H1 (cell line): ENCODE data around the gene CREB1. TPM values are rescaled to one million over a fixed set of nuclear protein-coding genes. Genes with fewer than 3 reads are reported as not detected.

Experiments
- CTCF ChIA-PET: fragments of 300-600 bp; sonication (Branson Sonifier 250); formaldehyde crosslinking; loops from one replicate; lab custom pipeline; 2021; ENCODE audit not compliant: partially characterized antibody; lab: Charles Lee
- POLR2A ChIA-PET: fragments of 300-600 bp; sonication (Branson Sonifier 250); formaldehyde crosslinking; loops from one replicate; lab custom pipeline; 2021; ENCODE audit warnings: inconsistent platforms; ENCODE audit not compliant: partially characterized antibody; lab: Charles Lee
- DNase-seq, 2 experiments: peaks; one replicate each; pipeline versions ENCODE4 v3.0.0 to v3.0.0-alpha.2; 2010 to 2022; ENCODE audit warnings: low spot score in 2 of 2, low read depth in 1 of 2, mixed read lengths in 1 of 2
- FAIRE-seq: peaks from 2 replicates; lab custom pipeline; 2011; peaks lifted over from hg19 to GRCh38; lab: Jason Lieb, UNC
- H2AFZ ChIP-seq: 2 replicates; pipeline ENCODE4 v1.8.1; 2012; ENCODE audit warnings: low read length, inconsistent platforms
- H2AK5ac ChIP-seq: 2 replicates; pipeline ENCODE4 v1.6.1; 2013; ENCODE audit warnings: low read depth, low read length
- H2BK120ac ChIP-seq: replicated peaks from 2 replicates; pipeline ENCODE3; 2013; ENCODE audit warnings: low read depth, low read length, inconsistent platforms
- H2BK12ac ChIP-seq: 2 replicates; pipeline ENCODE4 v1.6.1; 2013; ENCODE audit warnings: low read depth, low read length
- H2BK15ac ChIP-seq: 2 replicates; pipeline ENCODE4 v1.6.1; 2013; ENCODE audit warnings: low read length
- H2BK20ac ChIP-seq: 2 replicates; pipeline ENCODE4 v1.6.1; 2013; ENCODE audit warnings: low read length
- H2BK5ac ChIP-seq: 2 replicates; pipeline ENCODE4 v1.6.1; 2013; ENCODE audit warnings: low read depth, low read length
- H3K14ac ChIP-seq: 2 replicates; pipeline ENCODE4 v1.6.1; 2013; ENCODE audit warnings: inconsistent platforms; ENCODE audit not compliant: insufficient read length
- H3K18ac ChIP-seq: 2 replicates; pipeline ENCODE4 v1.6.1; 2013; ENCODE audit warnings: low read length; ENCODE audit errors: extremely low read depth
- H3K23ac ChIP-seq: 2 replicates; pipeline ENCODE4 v1.6.1; 2013; ENCODE audit warnings: inconsistent platforms; ENCODE audit not compliant: insufficient read length
- H3K23me2 ChIP-seq: 2 replicates; pipeline ENCODE4 v1.6.1; 2013; ENCODE audit warnings: low read depth, low read length
- H3K27ac ChIP-seq: 2 replicates; pipeline ENCODE4 v1.6.1; 2011; ENCODE audit warnings: low read depth, low read length, inconsistent platforms
- H3K27me3 ChIP-seq, 4 experiments: replicated peaks in 1 of 4; 1 replicate in 1 of 4; 2 replicates in 3 of 4; pipeline versions ENCODE4 v1.6.1 to v1.8.1; 2011 to 2013; ENCODE audit warnings: low read length in 3 of 4, mild to moderate bottlenecking in 3 of 4, inconsistent platforms in 2 of 4, mixed read lengths in 2 of 4, moderate library complexity in 1 of 4; ENCODE audit not compliant: control insufficient read depth in 3 of 4, insufficient read depth in 3 of 4; ENCODE audit errors: extremely low read depth in 1 of 4
- H3K36me3 ChIP-seq, 4 experiments: 2 replicates each; pipeline versions ENCODE4 v1.6.1 to v1.8.1; 2011 to 2013; ENCODE audit warnings: mild to moderate bottlenecking in 4 of 4, low read length in 3 of 4, moderate library complexity in 2 of 4, control low read depth in 1 of 4, inconsistent platforms in 1 of 4; ENCODE audit not compliant: insufficient read depth in 4 of 4, control insufficient read depth in 2 of 4
- H3K4ac ChIP-seq: replicated peaks from 2 replicates; pipeline ENCODE3; 2013; ENCODE audit warnings: low read length, low read depth, mixed read lengths, inconsistent platforms; ENCODE audit not compliant: insufficient read length
- H3K4me1 ChIP-seq, 4 experiments: replicated peaks in 1 of 4; 1 replicate in 1 of 4; 2 replicates in 3 of 4; pipeline versions ENCODE4 v1.6.1 to v1.8.1; 2011 to 2013; ENCODE audit warnings: low read length in 3 of 4, inconsistent platforms in 2 of 4, mixed read lengths in 1 of 4; ENCODE audit not compliant: insufficient read depth in 4 of 4, control insufficient read depth in 3 of 4
- H3K4me2 ChIP-seq, 2 experiments: 2 replicates each; pipeline versions ENCODE4 v1.6.1 to v1.8.1; 2011 to 2013; ENCODE audit warnings: low read depth in 2 of 2, low read length in 2 of 2, control low read depth in 1 of 2, inconsistent platforms in 1 of 2, mild to moderate bottlenecking in 1 of 2; ENCODE audit not compliant: insufficient read depth in 1 of 2
- H3K4me3 ChIP-seq, 4 experiments: fragments of 200-600, 300-600 bp in 1 of 4; sonication (generic), shearing (Covaris generic), sonication (Bioruptor Twin) in 1 of 4; 2 replicates each; pipeline versions ENCODE4 v1.5.1 to v1.8.1; 2011 to 2016; ENCODE audit warnings: low read length in 4 of 4, low read depth in 3 of 4, control low read depth in 2 of 4, inconsistent platforms in 2 of 4, mild to moderate bottlenecking in 2 of 4, mixed read lengths in 1 of 4, moderate library complexity in 1 of 4; ENCODE audit not compliant: insufficient read depth in 2 of 4; ENCODE audit errors: extremely low read depth in 1 of 4
- H3K56ac ChIP-seq: replicated peaks from 2 replicates; pipeline ENCODE3; 2013; ENCODE audit warnings: low read depth, mild to moderate bottlenecking, mixed read lengths, low read length, inconsistent platforms; ENCODE audit not compliant: insufficient read length
- H3K79me1 ChIP-seq: 2 replicates; pipeline ENCODE4 v1.6.1; 2013; ENCODE audit warnings: low read depth, low read length, control low read depth
- H3K79me2 ChIP-seq, 2 experiments: 2 replicates each; pipeline versions ENCODE4 v1.6.1 to v1.8.1; 2012 to 2013; ENCODE audit warnings: low read length in 2 of 2, mild to moderate bottlenecking in 2 of 2, inconsistent platforms in 1 of 2; ENCODE audit not compliant: insufficient read depth in 2 of 2, control insufficient read depth in 1 of 2
- H3K9ac ChIP-seq, 4 experiments: replicated peaks in 1 of 4; 1 replicate in 1 of 4; 2 replicates in 3 of 4; pipeline versions ENCODE4 v1.6.1 to v1.8.1; 2011 to 2013; ENCODE audit warnings: low read depth in 3 of 4, low read length in 3 of 4, control low read depth in 2 of 4, mild to moderate bottlenecking in 2 of 4, moderate library complexity in 2 of 4, inconsistent platforms in 1 of 4; ENCODE audit errors: extremely low read depth in 1 of 4
- H3K9me3 ChIP-seq, 2 experiments: 2 replicates each; pipeline versions ENCODE4 v1.6.1 to v1.8.1; 2012 to 2013; ENCODE audit warnings: mild to moderate bottlenecking in 2 of 2, moderate library complexity in 2 of 2, control low read depth in 1 of 2, inconsistent platforms in 1 of 2, low read depth in 1 of 2, low read length in 1 of 2, mixed read lengths in 1 of 2; ENCODE audit not compliant: insufficient read depth in 2 of 2
- H4K20me1 ChIP-seq, 2 experiments: replicated peaks in 1 of 2; 2 replicates each; pipeline versions ENCODE3 to v1.8.1; 2011 to 2013; ENCODE audit warnings: inconsistent platforms in 2 of 2, low read length in 2 of 2, mild to moderate bottlenecking in 1 of 2; ENCODE audit not compliant: insufficient read depth in 2 of 2, control insufficient read depth in 1 of 2
- H4K5ac ChIP-seq: 2 replicates; pipeline ENCODE4 v1.6.1; 2013; ENCODE audit warnings: low read length, low read depth, mixed read lengths, inconsistent platforms; ENCODE audit not compliant: insufficient read length
- H4K8ac ChIP-seq: 2 replicates; pipeline ENCODE4 v1.8.0; 2013; ENCODE audit warnings: mild to moderate bottlenecking, moderate library complexity, low read length, inconsistent platforms; ENCODE audit not compliant: insufficient read depth; ENCODE audit errors: extremely low read depth
- H4K91ac ChIP-seq: replicated peaks from 2 replicates; pipeline ENCODE3; 2013; ENCODE audit warnings: low read length, mixed read lengths, inconsistent platforms; ENCODE audit not compliant: insufficient read length
- SIX5 ChIP-seq: IDR thresholded peaks from 2 replicates; pipeline ENCODE4 v1.6.1; 2011; ENCODE audit warnings: mild to moderate bottlenecking, low read depth, low read length
- WGBS, 2 experiments: shearing (Covaris generic) in 1 of 2; methylation state at CpG; one replicate each; pipeline versions ENCODE4 v1.1.6 to v1.1.7; 2013 to 2015; ENCODE audit warnings: low lambda C conversion rate in 2 of 2, mixed read lengths in 2 of 2, inconsistent platforms in 1 of 2, low coverage in 1 of 2, missing lambda C conversion rate in 1 of 2; ENCODE audit not compliant: insufficient replicate concordance in 2 of 2, insufficient coverage in 1 of 2, insufficient read length in 1 of 2; ENCODE audit errors: extremely low coverage in 1 of 2, missing lambda C conversion rate in 1 of 2; 5-methylcytosine and 5-hydroxymethylcytosine counted together
- polyA plus RNA-seq, 7 experiments: library from polyadenylated mRNA; depleted of rRNA in 3 of 7; stranded (reverse) in 5 of 7; unstranded in 2 of 7; fragments of >200 nt in 5 of 7; fragments of 200-250 nt in 2 of 7; gene quantifications; 1 replicate in 5 of 7; 2 replicates in 1 of 7; 4 replicates in 1 of 7; pipeline versions ENCODE4 v1.2.1 to v1.2.3, GENCODE V29; 2011 to 2013; ENCODE audit warnings: missing spikeins in 2 of 7, mixed read lengths in 2 of 7
- total RNA-seq: library from RNA; stranded (reverse); fragmentation: NEBNext Ultra II Directional; extraction: Animal tissue kit (Norgen Biotek cat#: 25700); gene quantifications from 2 replicates; pipeline ENCODE4 v1.2.1, GENCODE V29; 2021

The CREB1 gene
- total and polyA plus RNA-seq, 2 of the 8 experiments (the other 6 are each of a cell fraction or from before 2014, with no cell fraction given), result 46.3 to 99.0 TPM

DNA sequence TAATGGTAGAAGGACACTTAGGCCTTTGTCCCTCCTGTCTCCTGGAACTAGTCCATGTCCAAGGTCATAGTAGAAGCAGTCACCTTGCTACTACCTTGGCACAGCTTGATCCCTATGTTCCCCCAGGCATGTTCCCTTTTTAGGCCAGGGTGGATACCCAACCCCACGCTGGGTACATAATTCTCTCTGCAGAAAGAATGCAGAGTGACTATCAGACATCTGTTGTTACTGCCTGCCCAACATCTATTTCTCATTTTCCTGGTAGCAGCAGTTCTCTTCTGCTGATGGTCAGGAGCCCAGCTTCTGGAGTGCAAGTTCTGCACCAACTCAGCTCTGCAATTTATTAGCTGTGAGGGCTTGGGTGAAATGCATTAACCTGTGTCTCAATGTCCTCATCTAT is 99.8 kb downstream of the CREB1 start:
- H2BK5ac ChIP-seq, result no peak overlapping the region
- no peak overlapping the region for H3K56ac ChIP-seq
- ChIA-PET CTCF (interaction anchor here (0.6 to 1.7 kb wide), 6 partner anchors 54 to 411 kb away, joined by 3 to 6 read pairs (median 4); no protein-coding TSS in a partner anchor), POLR2A (no interaction called here)
- H2BK12ac ChIP-seq, result no peak overlapping the region
- 83% methylated on average over 1 of the region's 1 CpG; no CpG with 5 or more reads in 1 of the 2 experiments for WGBS, 2 experiments
- H3K9me3 ChIP-seq, result no peaks in the 10 kb centered on the region
- H4K91ac ChIP-seq, result no peak overlapping the region
- H2BK15ac ChIP-seq, result no peak overlapping the region
- H3K4ac ChIP-seq, result no peak overlapping the region
- no peak overlapping the region for H3K14ac ChIP-seq
- no peak overlapping the region for H2BK20ac ChIP-seq
- H3K23ac ChIP-seq, result no peak overlapping the region
- no peaks in the 10 kb centered on the region for H3K79me2 ChIP-seq
- H4K20me1 ChIP-seq, result no peaks in the 10 kb centered on the region
- H3K79me1 ChIP-seq, result no peaks in the 10 kb centered on the region
- H3K9ac ChIP-seq, result no peak overlapping the region
- H4K8ac ChIP-seq, result no peak overlapping the region
- H3K27ac ChIP-seq, result no peak overlapping the region
- H4K5ac ChIP-seq, result no peak overlapping the region
- peaks cover 6% of the 10 kb centered on the region; the same call in 1 of the 2 replicates for H3K23me2 ChIP-seq
- no peaks in the 10 kb centered on the region for H3K27me3 ChIP-seq
- H3K4me3 ChIP-seq, result no peak overlapping the region
- H2AFZ ChIP-seq, result no peak overlapping the region
- no peak overlapping the region for H2BK120ac ChIP-seq
- H3K18ac ChIP-seq, result no peak overlapping the region
- DNase-seq (no peak), FAIRE-seq (no peak)
- H3K4me2 ChIP-seq, result no peak overlapping the region
- no peak for TF ChIP-seq SIX5
- H3K36me3 ChIP-seq, result no peaks in the 10 kb centered on the region
- no peak overlapping the region for H2AK5ac ChIP-seq
- H3K4me1 ChIP-seq, result peaks cover 0 to 2% (median 0%) of the 10 kb centered on the region in 4 experiments; a peak in 1 of 7 replicates
